Natural killer cell (primary cell): Measurements from ENCODE around the gene ZNF48. TPM values are rescaled to one million over a fixed set of nuclear protein-coding genes. Genes with fewer than 3 reads are reported as not detected.

ENCODE experiments used
- ATAC-seq, 3 donors: fragments of 150-1000 bp in 2 of 3; fragments of 200-7000 bp in 1 of 3; cut with Tn5 transposase; 1 replicate in 1 of 3; 2 replicates in 2 of 3; pipeline ENCODE4 v1.10.0; 2021; ENCODE audit warnings: mild to moderate bottlenecking in 2 of 3, moderate library complexity in 2 of 3
- DNase-seq, 2 donors: peaks; one replicate each; pipeline versions ENCODE4 v3.0.0 to v3.0.0-alpha.2; 2013 to 2021; ENCODE audit warnings: mixed read lengths in 1 of 2
- H3K27ac ChIP-seq: one replicate; pipeline ENCODE4 v1.5.1; 2013; ENCODE audit warnings: mild to moderate bottlenecking, low read length
- H3K27me3 ChIP-seq: one replicate; pipeline ENCODE4 v1.6.1; 2013; ENCODE audit warnings: low read length; ENCODE audit not compliant: control insufficient read depth, insufficient read depth
- H3K36me3 ChIP-seq: one replicate; pipeline ENCODE4 v1.6.1; 2013; ENCODE audit warnings: low read length; ENCODE audit not compliant: control insufficient read depth, insufficient read depth
- H3K4me1 ChIP-seq: one replicate; pipeline ENCODE4 v1.6.1; 2013; ENCODE audit warnings: low read length; ENCODE audit not compliant: control insufficient read depth, insufficient read depth
- H3K4me3 ChIP-seq: one replicate; pipeline ENCODE4 v1.5.1; 2013; ENCODE audit warnings: low read length
- H3K9me3 ChIP-seq: one replicate; pipeline ENCODE4 v1.6.1; 2013; ENCODE audit warnings: low read length; ENCODE audit not compliant: control insufficient read depth, insufficient read depth
- H3K27ac Mint-ChIP-seq, 2 donors: one replicate each; pipeline ENCODE4 v1.8.0; 2022; ENCODE audit warnings: mild to moderate bottlenecking in 2 of 2, mixed read lengths in 2 of 2, moderate library complexity in 1 of 2
- H3K27me3 Mint-ChIP-seq, 2 donors: one replicate each; pipeline ENCODE4 v1.8.0; 2022; ENCODE audit warnings: low read depth in 2 of 2, mixed read lengths in 2 of 2
- H3K36me3 Mint-ChIP-seq: one replicate; pipeline ENCODE4 v1.8.0; 2022; ENCODE audit warnings: mixed read lengths
- H3K4me1 Mint-ChIP-seq, 2 donors: one replicate each; pipeline ENCODE4 v1.8.0; 2022; ENCODE audit warnings: mixed read lengths in 2 of 2
- H3K4me3 Mint-ChIP-seq: one replicate; pipeline ENCODE4 v1.8.0; 2022; ENCODE audit warnings: mild to moderate bottlenecking, moderate library complexity, mixed read lengths
- H3K9me3 Mint-ChIP-seq, 2 donors: one replicate each; pipeline ENCODE4 v1.8.0; 2022; ENCODE audit warnings: mixed read lengths in 2 of 2
- CTCF ChIP-seq: fragments of 200-600 bp; IDR thresholded peaks from one replicate; pipeline ENCODE4 v1.8.0; 2022; ENCODE audit warnings: antibody characterized with exemption
- WGBS: methylation state at CpG from one replicate; pipeline ENCODE4 v1.1.7; 2013; ENCODE audit warnings: missing lambda C conversion rate; ENCODE audit not compliant: insufficient coverage; 5-methylcytosine and 5-hydroxymethylcytosine counted together
- intact Hi-C: fragments of 100-400 bp; cut with micrococcal nuclease; formaldehyde crosslinking; loops from one replicate; pipeline ENCODE4 v1.14.2; 2022
- total RNA-seq, 4 donors: library from RNA; stranded (reverse); fragments of 120-200 nt in 1 of 4; gene quantifications; one replicate each; pipeline versions ENCODE4 v1.2.3 to v1.2.4, GENCODE V29; 2013 to 2022

ZNF48 gene
- total RNA-seq, 3 donors from 2014 or later (not counting 1 experiment from before 2014, with no cell fraction given): 5.5 to 7.4 (median 7.1) TPM

- 24% methylated on average over 11 of the region's 11 CpGs for WGBS
- Mint-ChIP-seq H3K9me3 (no peaks in the 10 kb centered on the region), H3K36me3 (no peaks in the 10 kb centered on the region), H3K4me1 (peaks cover 48 to 57% of the 10 kb centered on the region in 2 donors), H3K4me3 (peak overlapping the region; percentile 93), H3K27me3 (peaks cover 0 to 3% of the 10 kb centered on the region in 2 donors), H3K27ac (peak overlapping the region; percentile 91 to 94)
- no peak for TF ChIP-seq CTCF
- intact Hi-C loops: loop anchor here (2.0 to 5.0 kb wide), 3 partner anchors 46 to 564 kb away; partner anchors contain the start of genes DCTPP1 and MAZ
- Histone ChIP-seq H3K27ac (peak overlapping the region; percentile 70), H3K4me1 (peaks cover 38% of the 10 kb centered on the region), H3K36me3 (peaks cover 4% of the 10 kb centered on the region), H3K27me3 (no peaks in the 10 kb centered on the region), H3K9me3 (no peaks in the 10 kb centered on the region), H3K4me3 (peak overlapping the region; percentile 21)
- ATAC-seq (no peak), DNase-seq (no peak)
These were observed 23.9 kb upstream of the ZNF48 start for GRCh38 chr16:30371248-30371816.

GRCh38 chr16:30372038-30372712 is 23.0 kb upstream of the ZNF48 start:
- no peaks in the 10 kb centered on the region for H3K36me3 Mint-ChIP-seq
- TF ChIP-seq CTCF: no peak
- H3K4me3 ChIP-seq: no peak overlapping the region
- peaks cover 0 to 3% of the 10 kb centered on the region in 2 donors for H3K27me3 Mint-ChIP-seq
- DNase-seq (no peak), ATAC-seq (no peak)
- no peak overlapping the region for H3K27ac ChIP-seq
- no peaks in the 10 kb centered on the region for H3K27me3 ChIP-seq
- H3K4me1 Mint-ChIP-seq: peaks cover 42 to 53% of the 10 kb centered on the region in 2 donors
- H3K9me3 Mint-ChIP-seq: no peaks in the 10 kb centered on the region
- H3K9me3 ChIP-seq: no peaks in the 10 kb centered on the region
- intact Hi-C loops: loop anchor here (5.0 kb wide), 2 partner anchors 45 to 565 kb away; partner anchors contain the start of gene MAZ
- peaks cover 47% of the 10 kb centered on the region for H3K4me1 ChIP-seq
- peaks cover 5% of the 10 kb centered on the region for H3K36me3 ChIP-seq
- H3K27ac Mint-ChIP-seq: peak overlapping the region; percentile 91 to 94
- WGBS: 73% methylated on average over 6 of the region's 6 CpGs
- H3K4me3 Mint-ChIP-seq: peak overlapping the region; percentile 93

- DNase-seq: no peak
- Mint-ChIP-seq H3K9me3 (no peaks in the 10 kb centered on the region), H3K27ac (peak overlapping the region; percentile 45 to 73), H3K36me3 (no peaks in the 10 kb centered on the region), H3K27me3 (peaks cover 0 to 3% of the 10 kb centered on the region in 2 donors), H3K4me3 (peak overlapping the region; percentile 32), H3K4me1 (peaks cover 42 to 53% of the 10 kb centered on the region in 2 donors)
- Histone ChIP-seq H3K36me3 (peaks cover 5% of the 10 kb centered on the region), H3K9me3 (no peaks in the 10 kb centered on the region), H3K27me3 (no peaks in the 10 kb centered on the region), H3K27ac (no peak overlapping the region), H3K4me3 (no peak overlapping the region), H3K4me1 (peaks cover 47% of the 10 kb centered on the region)
- intact Hi-C loops: loop anchor here (5.0 kb wide), 2 partner anchors 45 to 565 kb away; partner anchors contain the start of gene MAZ
- 97% methylated on average over 5 of the region's 5 CpGs for WGBS
- no peak for TF ChIP-seq CTCF
- ATAC-seq: no peak
These were observed 22.5 kb upstream of the ZNF48 start for GRCh38 chr16:30372725-30373124.
